ENCODE measurements around the gene CCDC51.

DNA sequence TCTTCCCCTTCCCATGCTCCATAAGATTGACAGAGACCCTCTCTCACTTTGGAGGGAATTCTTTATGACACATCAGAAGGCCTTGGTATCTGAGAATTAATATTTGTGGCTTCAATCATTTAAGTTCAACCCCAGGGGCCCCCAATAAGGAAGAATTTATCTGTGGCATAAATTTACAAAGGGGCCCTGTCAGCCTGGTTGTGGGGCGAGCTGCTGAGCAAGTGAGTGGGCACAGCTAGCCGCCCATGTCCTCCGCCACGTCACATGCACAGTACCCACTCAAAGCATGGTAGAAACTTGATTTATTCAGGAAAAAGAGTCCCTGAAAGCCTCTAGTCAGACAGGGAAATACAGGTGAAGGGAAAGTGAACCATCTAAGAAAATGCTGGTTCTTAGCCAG is 23.4 kb downstream of the CCDC51 start:
- TF ChIP-seq, protein P1, sequence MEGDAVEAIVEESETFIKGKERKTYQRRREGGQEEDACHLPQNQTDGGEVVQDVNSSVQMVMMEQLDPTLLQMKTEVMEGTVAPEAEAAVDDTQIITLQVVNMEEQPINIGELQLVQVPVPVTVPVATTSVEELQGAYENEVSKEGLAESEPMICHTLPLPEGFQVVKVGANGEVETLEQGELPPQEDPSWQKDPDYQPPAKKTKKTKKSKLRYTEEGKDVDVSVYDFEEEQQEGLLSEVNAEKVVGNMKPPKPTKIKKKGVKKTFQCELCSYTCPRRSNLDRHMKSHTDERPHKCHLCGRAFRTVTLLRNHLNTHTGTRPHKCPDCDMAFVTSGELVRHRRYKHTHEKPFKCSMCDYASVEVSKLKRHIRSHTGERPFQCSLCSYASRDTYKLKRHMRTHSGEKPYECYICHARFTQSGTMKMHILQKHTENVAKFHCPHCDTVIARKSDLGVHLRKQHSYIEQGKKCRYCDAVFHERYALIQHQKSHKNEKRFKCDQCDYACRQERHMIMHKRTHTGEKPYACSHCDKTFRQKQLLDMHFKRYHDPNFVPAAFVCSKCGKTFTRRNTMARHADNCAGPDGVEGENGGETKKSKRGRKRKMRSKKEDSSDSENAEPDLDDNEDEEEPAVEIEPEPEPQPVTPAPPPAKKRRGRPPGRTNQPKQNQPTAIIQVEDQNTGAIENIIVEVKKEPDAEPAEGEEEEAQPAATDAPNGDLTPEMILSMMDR (IDR thresholded peaks at IDR 0.05) = no peak
- TF ChIP-seq POLR2A (IDR thresholded peaks at IDR 0.05) = no peak

All from uterus (tissue), 2 donors.